SKM-1 (cell line): ENCODE results near the gene C20orf202.
"Not testable (repeated sequence)": the region's sequence is repeated elsewhere in the genome, so short reads cannot be mapped to it uniquely, and the experiment has no call there.

Experiments used
- DNase-seq: peaks from one replicate; lab custom pipeline; 2025; ENCODE audit not compliant: unreplicated experiment; lab: John Stamatoyannopoulos, UW

C20orf202 gene

DNA sequence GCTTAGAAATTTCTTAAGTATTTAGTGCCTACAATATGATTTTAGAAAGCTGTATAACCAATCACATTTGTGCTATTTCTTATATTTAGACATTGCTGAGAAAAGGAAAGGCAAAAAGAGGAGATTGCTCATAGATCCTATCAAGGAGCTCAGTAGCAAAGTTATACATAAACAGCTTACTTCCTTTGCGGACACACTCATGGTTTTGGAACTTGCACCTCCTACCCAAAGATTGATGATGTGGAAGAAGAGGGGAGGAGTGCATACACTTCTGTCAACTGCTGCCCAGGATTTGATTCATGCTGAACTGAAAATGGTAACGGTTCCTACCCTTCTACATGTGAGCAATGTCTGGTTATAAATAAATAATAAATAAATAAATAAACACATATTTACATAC lies 39.3 kb downstream of the C20orf202 start:
- no peak for DNase-seq

DNA sequence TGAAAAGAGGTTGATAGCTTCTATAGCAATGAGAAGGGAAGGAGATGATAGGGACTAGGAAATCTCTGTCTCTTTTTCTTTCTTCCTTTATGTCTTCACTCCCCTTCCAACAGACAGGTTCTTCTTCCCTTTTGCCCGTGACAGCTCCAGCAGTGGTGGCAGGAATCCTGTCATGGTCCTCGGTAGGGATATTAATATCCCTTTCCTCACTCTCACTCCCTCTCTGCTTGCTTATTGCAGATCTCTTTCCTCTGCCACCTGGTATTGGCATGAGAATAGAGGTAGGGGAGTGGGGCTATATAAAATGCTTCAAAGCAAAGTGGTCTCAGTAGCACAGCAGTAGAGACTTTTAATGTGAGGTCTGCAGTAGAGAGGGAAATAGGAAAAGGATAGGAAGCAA lies 42.3 kb downstream of the C20orf202 start:
- DNase-seq: no peak

DNA sequence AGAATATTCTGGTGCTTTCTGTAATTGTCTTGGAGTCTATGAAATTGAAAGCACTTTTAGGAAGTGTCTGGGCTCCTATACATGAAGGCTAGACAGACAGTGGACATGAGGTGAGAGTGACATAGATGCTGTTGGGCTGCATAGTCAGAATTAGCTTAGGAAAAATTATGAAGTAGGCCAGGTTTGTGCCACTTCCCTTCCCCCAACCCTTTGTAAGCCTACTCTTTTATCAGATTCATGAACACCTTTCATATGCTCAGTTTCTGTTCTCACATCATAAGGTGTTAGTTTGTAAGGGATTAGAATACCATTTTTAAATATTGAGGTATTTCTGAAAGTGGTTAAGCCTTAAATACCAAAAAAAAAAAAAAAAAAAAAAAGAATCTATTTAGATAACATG lies 44.4 kb downstream of the C20orf202 start:
- no peak for DNase-seq

DNA sequence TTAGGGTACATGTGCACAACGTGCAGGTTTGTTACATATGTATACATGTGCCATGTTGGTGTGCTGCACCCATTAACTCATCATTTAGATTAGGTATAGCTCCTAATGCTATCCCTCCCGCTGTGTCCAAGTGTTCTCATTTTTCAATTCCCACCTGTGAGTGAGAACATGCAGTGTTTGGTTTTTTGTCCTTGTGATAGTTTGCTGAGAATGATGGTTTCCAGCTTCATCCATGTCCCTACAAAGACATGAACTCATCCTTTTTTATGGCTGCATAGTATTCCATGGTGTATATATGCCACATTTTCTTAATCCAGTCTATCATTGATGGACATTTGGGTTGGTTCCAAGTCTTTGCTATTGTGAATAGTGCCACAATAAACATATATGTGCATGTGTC lies 47.0 kb downstream of the C20orf202 start:
- DNase-seq: not testable (repeated sequence)

DNA sequence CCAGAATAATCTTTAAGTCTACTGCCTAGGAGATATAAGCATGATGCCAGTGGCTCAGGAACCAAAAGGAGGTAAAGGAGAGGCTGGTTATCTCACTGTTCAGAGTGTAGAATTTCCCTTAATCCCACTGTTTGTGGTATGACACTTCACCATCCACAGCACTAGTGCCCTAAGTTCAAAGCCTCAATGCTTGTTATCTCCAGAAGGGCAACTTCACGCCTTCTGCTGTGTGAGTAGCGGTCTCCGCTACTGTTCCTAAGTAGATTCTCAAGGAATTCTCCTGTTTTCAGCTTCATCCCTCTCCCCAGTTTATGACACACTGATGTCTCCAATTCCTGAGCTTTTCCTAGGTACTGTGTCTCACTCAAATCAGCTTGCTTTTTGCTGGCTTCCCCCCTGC lies 49.2 kb downstream of the C20orf202 start:
- no peak for DNase-seq

DNA sequence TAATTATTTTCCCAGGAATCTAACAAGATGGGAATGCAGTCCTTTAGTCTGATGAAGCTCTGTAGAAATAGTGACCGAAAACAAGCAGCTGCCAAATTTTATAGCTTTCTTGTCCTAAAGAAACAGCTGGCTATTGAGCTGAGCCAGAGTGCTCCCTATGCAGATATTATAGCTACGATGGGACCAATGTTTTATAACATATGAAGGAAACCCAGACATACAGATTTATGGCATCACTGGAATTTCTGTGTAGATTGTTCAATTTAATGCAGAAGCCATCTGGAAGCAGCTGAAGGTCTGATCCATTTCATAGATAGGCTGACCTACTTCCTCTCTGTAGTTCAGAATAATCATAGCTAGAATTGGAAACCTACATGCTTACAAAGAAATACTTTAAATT lies 51.0 kb downstream of the C20orf202 start:
- no peak for DNase-seq

DNA sequence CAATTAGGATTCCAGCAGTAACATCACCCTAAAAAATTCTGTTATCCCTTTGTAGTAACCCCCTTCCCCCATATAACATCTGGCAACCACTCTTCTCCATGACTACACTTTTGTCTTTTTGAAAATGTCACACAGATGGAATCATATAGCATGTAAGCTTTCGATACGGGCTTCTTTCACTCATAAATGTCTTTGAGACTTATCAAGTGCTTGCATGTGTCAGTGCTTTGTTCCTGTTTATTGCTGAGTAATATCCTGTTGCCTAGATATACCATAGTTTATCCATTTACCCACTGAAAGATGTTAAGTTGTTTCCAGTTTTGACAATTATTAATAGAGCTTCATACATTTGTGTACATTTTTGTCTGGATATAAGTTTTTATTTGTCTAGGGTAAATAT lies 52.4 kb downstream of the C20orf202 start:
- no peak for DNase-seq
